Liver (tissue), 3 donors: ENCODE measurements around the gene TMEM151B.

ENCODE experiments used
- CTCF ChIP-seq: fragments of 150-350 bp; IDR thresholded peaks from 2 replicates; pipeline ENCODE4 v1.5.1; 2017; ENCODE audit warnings: improper control_type of control experiment, low read depth, low read length; ENCODE audit not compliant: missing input control
- HNF4A ChIP-seq, 2 donors: conservative IDR thresholded peaks; 2 replicates each; pipeline ENCODE4 v1.6.1; 2016; ENCODE audit warnings: antibody characterized with exemption in 2 of 2, mild to moderate bottlenecking in 2 of 2
- HNF4G ChIP-seq: IDR thresholded peaks from 2 replicates; pipeline ENCODE4 v1.6.1; 2016; ENCODE audit warnings: antibody characterized with exemption
- JUND ChIP-seq, 2 donors: IDR thresholded peaks; 2 replicates each; pipeline ENCODE4 v1.6.1; 2016; ENCODE audit warnings: antibody characterized with exemption in 2 of 2
- MAX ChIP-seq: IDR thresholded peaks from 2 replicates; pipeline ENCODE4 v1.6.1; 2016; ENCODE audit warnings: antibody characterized with exemption
- RAD21 ChIP-seq, 2 donors: IDR thresholded peaks; 2 replicates each; pipeline ENCODE4 v1.6.1; 2016; ENCODE audit warnings: antibody characterized with exemption in 2 of 2, mild to moderate bottlenecking in 2 of 2
- REST ChIP-seq: IDR thresholded peaks from 2 replicates; pipeline ENCODE4 v1.6.1; 2016; ENCODE audit warnings: antibody characterized with exemption, mild to moderate bottlenecking
- SP1 ChIP-seq: IDR thresholded peaks from 2 replicates; pipeline ENCODE4 v1.6.1; 2018; ENCODE audit warnings: antibody characterized with exemption, mild to moderate bottlenecking
- TAF1 ChIP-seq: conservative IDR thresholded peaks from 2 replicates; pipeline ENCODE4 v1.6.1; 2016; ENCODE audit warnings: antibody characterized with exemption, mild to moderate bottlenecking
- YY1 ChIP-seq: IDR thresholded peaks from 2 replicates; pipeline ENCODE4 v1.6.1; 2016; ENCODE audit warnings: antibody characterized with exemption, mild to moderate bottlenecking
- ZBTB33 ChIP-seq: IDR thresholded peaks from 2 replicates; pipeline ENCODE4 v1.6.1; 2016; ENCODE audit warnings: antibody characterized with exemption
- donor health status: healthy.
- donor health status: healthy.

- no peak for TF ChIP-seq CTCF
- TF ChIP-seq ZBTB33, result no peak
- TF ChIP-seq TAF1, result no peak
- TF ChIP-seq RAD21 (IDR thresholded peaks at IDR 0.05), result no peak
- no peak for TF ChIP-seq HNF4G
- no peak for TF ChIP-seq JUND (IDR thresholded peaks at IDR 0.05)
- no peak for TF ChIP-seq REST
- TF ChIP-seq MAX, result no peak
- no peak for TF ChIP-seq HNF4A (conservative IDR thresholded peaks at IDR 0.05)
- no peak for TF ChIP-seq SP1
- no peak for TF ChIP-seq YY1
Observed at GRCh38 chr6:44298864-44299263, 28.6 kb downstream of the TMEM151B start.
